WTC11 (cell line): Measurements from ENCODE around the gene UNC79.

Experiments used
- AFF4 ChIP-seq: sonication (generic); formaldehyde crosslinking; IDR thresholded peaks from 2 replicates; pipeline ENCODE4 v1.8.1; 2023; ENCODE audit warnings: mild to moderate bottlenecking, missing genetic modification reagents, borderline replicate concordance
- ATF2 ChIP-seq: sonication (generic); formaldehyde crosslinking; IDR thresholded peaks from 2 replicates; pipeline ENCODE4 v1.8.1; 2022; ENCODE audit warnings: low read depth, missing genetic modification reagents, borderline replicate concordance
- ELF4 ChIP-seq: sonication (generic); formaldehyde crosslinking; IDR thresholded peaks from 2 replicates; pipeline ENCODE4 v1.8.1; 2022; ENCODE audit warnings: low read depth, mild to moderate bottlenecking, moderate library complexity, missing genetic modification reagents
- ETV6 ChIP-seq: sonication (generic); formaldehyde crosslinking; IDR thresholded peaks from 2 replicates; pipeline ENCODE4 v1.8.1; 2022; ENCODE audit warnings: mild to moderate bottlenecking, missing genetic modification reagents
- FOXJ3 ChIP-seq: sonication (generic); formaldehyde crosslinking; IDR thresholded peaks from 2 replicates; pipeline ENCODE4 v1.9.0; 2021; ENCODE audit warnings: missing genetic modification reagents, mild to moderate bottlenecking, borderline replicate concordance
- FOXK1 ChIP-seq: sonication (generic); formaldehyde crosslinking; IDR thresholded peaks from 2 replicates; pipeline ENCODE4 v1.8.0; 2022; ENCODE audit warnings: mild to moderate bottlenecking, moderate library complexity, missing genetic modification reagents
- GABPB1 ChIP-seq: sonication (generic); formaldehyde crosslinking; IDR thresholded peaks from 2 replicates; pipeline ENCODE4 v1.8.1; 2023; ENCODE audit warnings: mild to moderate bottlenecking, missing genetic modification reagents
- TEAD4 ChIP-seq: sonication (generic); formaldehyde crosslinking; IDR thresholded peaks from 2 replicates; pipeline ENCODE4 v1.8.0; 2022; ENCODE audit warnings: mild to moderate bottlenecking, missing genetic modification reagents
- ZBTB21 ChIP-seq: sonication (generic); formaldehyde crosslinking; IDR thresholded peaks from 2 replicates; pipeline ENCODE4 v1.8.1; 2023; ENCODE audit warnings: mild to moderate bottlenecking, missing genetic modification reagents, borderline replicate concordance
- ZNF317 ChIP-seq: sonication (generic); formaldehyde crosslinking; IDR thresholded peaks from 2 replicates; pipeline ENCODE4 v1.8.1; 2023; ENCODE audit warnings: low read depth, mild to moderate bottlenecking, moderate library complexity, missing genetic modification reagents, borderline replicate concordance
- ZNF416 ChIP-seq: fragments of 250-450 bp; sonication (Bioruptor Pico); IDR thresholded peaks from 2 replicates; pipeline ENCODE4 v1.9.0; 2021; ENCODE audit warnings: mild to moderate bottlenecking, inconsistent platforms
- TF ChIP-seq, protein P1 (sequence below): fragments of 200-600 bp; IDR thresholded peaks from 2 replicates; pipeline ENCODE4 v1.8.0; 2022; ENCODE audit warnings: antibody characterized with exemption

DNA sequence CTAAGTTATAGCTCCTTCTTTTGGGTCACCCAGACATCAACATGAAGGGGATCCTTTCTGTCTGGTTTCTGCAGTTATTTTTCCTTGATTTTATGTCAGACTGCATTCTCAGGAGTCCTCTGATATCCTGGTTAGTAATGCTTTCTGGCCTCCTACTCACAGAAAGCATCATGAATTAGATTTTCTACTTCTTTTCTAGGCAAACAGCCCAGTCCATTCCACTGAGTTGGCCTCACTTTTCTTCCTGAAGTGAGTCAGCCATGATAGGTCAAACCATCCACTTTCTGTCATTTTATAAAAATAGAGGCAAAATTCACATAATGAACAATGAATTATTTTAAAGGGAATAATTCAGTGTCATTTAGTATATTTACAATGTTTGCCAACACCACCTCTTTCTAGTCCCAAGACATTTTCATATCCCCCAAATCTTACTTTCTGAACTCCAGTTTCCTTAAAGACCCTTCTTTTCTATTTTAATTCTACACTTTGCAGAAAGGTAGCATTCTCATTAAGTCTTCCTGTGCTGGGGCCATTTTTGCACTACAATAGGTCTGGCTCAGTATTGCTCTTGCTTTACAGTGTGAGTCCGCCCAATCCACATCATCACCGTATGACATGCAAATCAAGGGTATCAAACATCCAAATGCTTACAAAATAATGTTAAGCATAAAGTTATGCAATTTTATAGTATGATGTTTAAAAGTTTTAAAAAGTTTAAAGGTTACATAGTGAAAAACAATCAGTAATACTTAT lies 95.1 kb downstream of the UNC79 start:
- TF ChIP-seq ELF4 (no peak), ZNF317 (CRISPR knock-in tag) (no peak), TEAD4 (CRISPR knock-in tag) (no peak), FOXJ3 (no peak), ZNF416 (CRISPR knock-in tag) (no peak), AFF4 (no peak), ZBTB21 (CRISPR knock-in tag) (no peak), GABPB1 (CRISPR knock-in tag) (no peak), ETV6 (CRISPR knock-in tag) (no peak), ATF2 (no peak), FOXK1 (no peak)
- TF ChIP-seq, protein P1, sequence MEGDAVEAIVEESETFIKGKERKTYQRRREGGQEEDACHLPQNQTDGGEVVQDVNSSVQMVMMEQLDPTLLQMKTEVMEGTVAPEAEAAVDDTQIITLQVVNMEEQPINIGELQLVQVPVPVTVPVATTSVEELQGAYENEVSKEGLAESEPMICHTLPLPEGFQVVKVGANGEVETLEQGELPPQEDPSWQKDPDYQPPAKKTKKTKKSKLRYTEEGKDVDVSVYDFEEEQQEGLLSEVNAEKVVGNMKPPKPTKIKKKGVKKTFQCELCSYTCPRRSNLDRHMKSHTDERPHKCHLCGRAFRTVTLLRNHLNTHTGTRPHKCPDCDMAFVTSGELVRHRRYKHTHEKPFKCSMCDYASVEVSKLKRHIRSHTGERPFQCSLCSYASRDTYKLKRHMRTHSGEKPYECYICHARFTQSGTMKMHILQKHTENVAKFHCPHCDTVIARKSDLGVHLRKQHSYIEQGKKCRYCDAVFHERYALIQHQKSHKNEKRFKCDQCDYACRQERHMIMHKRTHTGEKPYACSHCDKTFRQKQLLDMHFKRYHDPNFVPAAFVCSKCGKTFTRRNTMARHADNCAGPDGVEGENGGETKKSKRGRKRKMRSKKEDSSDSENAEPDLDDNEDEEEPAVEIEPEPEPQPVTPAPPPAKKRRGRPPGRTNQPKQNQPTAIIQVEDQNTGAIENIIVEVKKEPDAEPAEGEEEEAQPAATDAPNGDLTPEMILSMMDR, result no peak
